ENCODE results near the gene GCGR.

DNA sequence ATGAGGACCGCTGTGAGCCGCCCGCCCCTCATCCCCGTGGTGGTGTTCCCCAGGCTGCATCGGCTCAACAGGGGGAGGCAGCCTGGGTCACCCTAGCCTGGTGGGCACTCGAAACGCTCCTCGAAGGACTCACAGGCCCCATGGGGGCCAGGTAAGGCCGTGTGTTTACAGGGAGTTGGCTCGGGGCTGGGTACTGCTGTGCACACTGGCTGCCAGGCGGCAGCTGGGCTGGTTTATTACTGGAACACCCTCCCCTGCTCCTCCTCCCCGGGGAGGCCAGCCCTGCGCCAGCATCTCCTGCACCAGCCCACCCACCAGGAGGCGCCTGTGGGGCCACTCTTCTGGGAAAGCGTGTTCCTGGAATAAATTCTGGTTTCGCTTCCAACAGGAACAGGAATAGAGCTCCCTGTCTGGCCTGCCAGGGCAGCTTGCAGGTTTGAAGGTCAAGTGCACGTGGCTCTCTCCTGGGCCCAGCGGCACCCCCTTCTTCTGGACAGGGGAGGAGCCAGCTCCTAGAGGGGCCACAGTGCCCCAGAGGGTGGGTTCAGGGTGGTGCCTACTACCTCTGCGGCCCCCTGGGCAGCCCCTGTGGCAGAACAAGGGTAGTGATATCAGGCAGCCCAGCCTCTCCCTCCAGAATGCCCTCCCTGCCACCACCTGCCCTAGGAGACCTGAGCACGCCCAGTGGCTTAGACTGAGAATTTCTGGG, 17.8 kb downstream of the GCGR start:
- TF ChIP-seq EP300 (IDR thresholded peaks at IDR 0.05; ENCODE audit: borderline replicate concordance in 1 of 2, low read depth in 1 of 2, low read length in 1 of 2): no peak
- TF ChIP-seq JUND (IDR thresholded peaks at IDR 0.05): no peak
- TF ChIP-seq, protein P1, sequence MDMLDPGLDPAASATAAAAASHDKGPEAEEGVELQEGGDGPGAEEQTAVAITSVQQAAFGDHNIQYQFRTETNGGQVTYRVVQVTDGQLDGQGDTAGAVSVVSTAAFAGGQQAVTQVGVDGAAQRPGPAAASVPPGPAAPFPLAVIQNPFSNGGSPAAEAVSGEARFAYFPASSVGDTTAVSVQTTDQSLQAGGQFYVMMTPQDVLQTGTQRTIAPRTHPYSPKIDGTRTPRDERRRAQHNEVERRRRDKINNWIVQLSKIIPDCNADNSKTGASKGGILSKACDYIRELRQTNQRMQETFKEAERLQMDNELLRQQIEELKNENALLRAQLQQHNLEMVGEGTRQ (IDR thresholded peaks at IDR 0.05; ENCODE audit: borderline replicate concordance, low read depth, low read length): no peak

All from SK-N-SH (cell line).